Measurements from ENCODE around the gene TVP23C.

DNA sequence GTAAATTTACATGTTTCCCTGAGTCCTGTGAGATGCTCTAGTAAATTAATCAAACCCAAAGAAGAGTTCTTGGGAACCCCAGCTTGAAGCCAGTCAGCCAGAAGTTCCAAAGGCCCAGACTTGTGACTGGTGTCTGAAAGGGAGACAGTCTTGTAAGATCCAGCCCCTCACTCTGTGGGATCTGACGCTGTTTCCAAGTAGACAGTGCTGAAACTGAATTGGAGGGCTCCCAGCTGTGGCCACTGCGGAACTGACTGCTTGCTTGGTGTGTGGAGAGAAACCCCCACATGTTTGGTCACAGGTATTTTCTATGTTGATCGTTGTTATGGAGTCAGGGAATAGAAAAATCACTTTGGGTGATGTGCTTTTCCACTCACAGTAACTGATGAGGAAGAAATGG lies 90.4 kb downstream of the TVP23C start:
- TF ChIP-seq HDGF (IDR thresholded peaks at IDR 0.05; ENCODE audit: borderline replicate concordance) (no peak), BHLHE40 (IDR thresholded peaks at IDR 0.05; ENCODE audit: borderline replicate concordance) (no peak), FOXM1 (IDR thresholded peaks at IDR 0.05; ENCODE audit: borderline replicate concordance) (no peak), TARDBP (IDR thresholded peaks at IDR 0.05) (no peak), ZNF384 (IDR thresholded peaks at IDR 0.05) (no peak), ELF4 (IDR thresholded peaks at IDR 0.05) (no peak), FOXA1 (IDR thresholded peaks at IDR 0.05) (no peak), L3MBTL2 (conservative IDR thresholded peaks at IDR 0.05) (no peak), ARNT (IDR thresholded peaks at IDR 0.05) (no peak), SP1 (IDR thresholded peaks at IDR 0.05) (no peak), SUZ12 (IDR thresholded peaks at IDR 0.05) (no peak)
- TF ChIP-seq, protein P1, sequence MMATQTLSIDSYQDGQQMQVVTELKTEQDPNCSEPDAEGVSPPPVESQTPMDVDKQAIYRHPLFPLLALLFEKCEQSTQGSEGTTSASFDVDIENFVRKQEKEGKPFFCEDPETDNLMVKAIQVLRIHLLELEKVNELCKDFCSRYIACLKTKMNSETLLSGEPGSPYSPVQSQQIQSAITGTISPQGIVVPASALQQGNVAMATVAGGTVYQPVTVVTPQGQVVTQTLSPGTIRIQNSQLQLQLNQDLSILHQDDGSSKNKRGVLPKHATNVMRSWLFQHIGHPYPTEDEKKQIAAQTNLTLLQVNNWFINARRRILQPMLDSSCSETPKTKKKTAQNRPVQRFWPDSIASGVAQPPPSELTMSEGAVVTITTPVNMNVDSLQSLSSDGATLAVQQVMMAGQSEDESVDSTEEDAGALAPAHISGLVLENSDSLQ (IDR thresholded peaks at IDR 0.05) = no peak

All from HEK293T (cell line).